DMS53 treated with DMSO at 0.1 percent for 48 hours (cell line): ENCODE measurements around the gene FCN2.

Source experiments
- DNase-seq: peaks from one replicate; lab custom pipeline; 2025; ENCODE audit not compliant: unreplicated experiment; lab: John Stamatoyannopoulos, UW

Gene FCN2

GRCh38 chr9:134887686-134888602 is 7.3 kb downstream of the FCN2 start:
- DNase-seq: no peak

DNA sequence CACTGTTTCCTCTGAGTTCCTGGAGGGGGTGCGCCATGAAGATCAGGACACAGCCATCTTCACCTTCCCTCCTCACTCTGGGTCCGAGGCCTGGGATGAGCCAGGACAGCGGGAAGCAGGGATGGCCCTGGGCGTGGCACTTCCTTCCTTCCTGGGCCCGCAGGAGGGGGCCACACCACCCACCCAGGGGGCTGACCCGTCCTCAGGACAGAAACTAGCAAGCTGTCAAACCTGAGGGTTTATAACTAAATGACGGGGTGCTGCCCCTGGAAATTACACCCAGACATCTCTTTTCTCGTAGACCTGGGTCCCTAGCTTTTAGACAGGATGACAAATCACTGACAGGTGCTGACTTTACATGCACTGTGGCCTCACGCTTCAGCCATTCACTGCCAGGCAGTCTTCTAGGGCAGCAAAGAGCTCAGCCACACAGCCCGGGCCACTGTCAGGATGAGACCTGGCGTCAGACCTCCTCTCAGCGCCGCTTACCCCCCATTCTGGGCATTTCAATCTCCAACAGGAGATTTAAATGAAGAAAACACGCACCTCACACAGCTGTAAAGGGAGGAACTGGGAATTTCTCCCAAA is 8.1 kb downstream of the FCN2 start:
- no peak for DNase-seq

DNA sequence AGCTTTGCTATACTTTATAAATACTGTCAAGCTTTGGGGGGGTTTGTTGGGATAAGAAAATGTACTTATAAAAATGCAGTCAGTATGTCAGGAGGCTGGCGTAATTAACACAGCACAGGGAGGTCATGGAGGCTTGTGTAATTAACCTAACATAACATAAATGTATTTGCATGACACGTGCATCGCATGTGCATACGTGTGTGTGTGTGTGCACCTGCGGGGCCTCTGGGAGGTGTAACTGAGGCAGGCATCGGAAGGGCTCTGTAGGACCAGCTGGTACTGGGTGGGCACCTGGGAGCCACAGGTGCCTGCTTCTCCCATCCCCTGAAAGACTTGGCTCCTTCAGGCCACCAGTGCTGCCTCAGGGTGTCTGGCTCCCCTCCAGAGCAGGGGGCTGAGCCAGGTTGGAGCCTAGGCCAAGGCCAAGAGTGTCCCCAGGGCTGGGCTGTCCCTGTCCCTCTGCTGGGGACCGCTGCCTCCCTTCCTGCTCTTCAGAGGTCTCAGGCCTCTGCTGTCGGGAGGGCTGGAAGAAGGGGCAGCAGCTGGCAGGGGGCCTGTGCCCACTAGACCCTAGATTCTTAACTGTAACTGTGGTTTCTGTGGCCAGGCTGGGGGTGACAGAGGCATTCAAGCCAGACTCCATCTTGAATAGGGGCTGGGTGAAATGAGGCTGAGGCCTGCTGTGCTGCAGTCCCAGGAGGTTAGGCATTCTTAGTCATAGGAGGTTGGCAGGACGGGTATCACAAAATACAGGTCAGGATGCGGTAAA is 9.0 kb downstream of the FCN2 start:
- no peak for DNase-seq

DNA sequence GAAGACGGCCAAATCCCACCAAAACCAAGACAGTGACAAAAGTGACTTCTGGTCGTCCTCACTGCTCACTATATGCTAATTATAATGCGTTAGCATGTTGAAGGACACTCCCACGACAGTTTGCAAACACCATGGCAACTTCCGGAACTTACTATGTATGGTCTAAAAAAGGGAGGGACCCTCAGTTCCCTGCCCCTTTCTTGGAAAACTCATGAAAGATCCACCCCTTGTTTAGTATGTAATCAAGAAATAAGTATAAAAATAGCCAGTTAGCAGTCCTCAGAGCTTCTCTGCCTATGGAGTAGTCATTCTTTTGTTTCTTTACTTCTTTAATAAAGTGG is 9.5 kb downstream of the FCN2 start:
- DNase-seq: no peak

GRCh38 chr9:134891053-134891452 is 10.4 kb downstream of the FCN2 start:
- DNase-seq: no peak

- DNase-seq: no peak
Measured at GRCh38 chr9:134891713-134892112, 11.1 kb downstream of the FCN2 start.

DNA sequence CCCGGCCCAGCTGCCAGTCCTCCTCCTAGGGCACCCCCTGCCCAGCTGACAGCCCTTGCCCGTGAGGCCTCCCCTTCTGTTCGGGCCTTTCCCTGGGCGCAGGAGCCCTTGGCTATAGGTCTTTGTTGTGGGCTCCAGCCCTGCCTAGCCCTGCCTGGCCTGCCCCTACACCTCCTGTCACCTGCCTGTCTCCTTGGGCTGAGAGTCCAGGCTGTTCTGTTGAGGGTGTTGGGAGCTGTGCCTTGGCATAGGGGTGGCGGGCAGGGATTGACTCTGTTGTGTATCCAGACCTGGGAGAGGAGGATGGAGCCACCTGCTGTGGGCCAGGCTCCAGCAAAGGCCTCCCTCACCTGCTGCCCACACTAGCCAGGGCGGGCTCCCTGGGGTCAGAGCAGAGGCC is 11.6 kb downstream of the FCN2 start:
- no peak for DNase-seq

GRCh38 chr9:134892820-134893420 is 12.3 kb downstream of the FCN2 start:
- DNase-seq: no peak

GRCh38 chr9:134894136-134894860 is 13.7 kb downstream of the FCN2 start:
- no peak for DNase-seq

- DNase-seq: no peak
Measured at GRCh38 chr9:134895097-134895496, 14.5 kb downstream of the FCN2 start.

- no peak for DNase-seq
Measured at GRCh38 chr9:134895567-134895907, 14.9 kb downstream of the FCN2 start.

- DNase-seq: no peak
Measured at GRCh38 chr9:134895908-134896833, 15.6 kb downstream of the FCN2 start.

DNA sequence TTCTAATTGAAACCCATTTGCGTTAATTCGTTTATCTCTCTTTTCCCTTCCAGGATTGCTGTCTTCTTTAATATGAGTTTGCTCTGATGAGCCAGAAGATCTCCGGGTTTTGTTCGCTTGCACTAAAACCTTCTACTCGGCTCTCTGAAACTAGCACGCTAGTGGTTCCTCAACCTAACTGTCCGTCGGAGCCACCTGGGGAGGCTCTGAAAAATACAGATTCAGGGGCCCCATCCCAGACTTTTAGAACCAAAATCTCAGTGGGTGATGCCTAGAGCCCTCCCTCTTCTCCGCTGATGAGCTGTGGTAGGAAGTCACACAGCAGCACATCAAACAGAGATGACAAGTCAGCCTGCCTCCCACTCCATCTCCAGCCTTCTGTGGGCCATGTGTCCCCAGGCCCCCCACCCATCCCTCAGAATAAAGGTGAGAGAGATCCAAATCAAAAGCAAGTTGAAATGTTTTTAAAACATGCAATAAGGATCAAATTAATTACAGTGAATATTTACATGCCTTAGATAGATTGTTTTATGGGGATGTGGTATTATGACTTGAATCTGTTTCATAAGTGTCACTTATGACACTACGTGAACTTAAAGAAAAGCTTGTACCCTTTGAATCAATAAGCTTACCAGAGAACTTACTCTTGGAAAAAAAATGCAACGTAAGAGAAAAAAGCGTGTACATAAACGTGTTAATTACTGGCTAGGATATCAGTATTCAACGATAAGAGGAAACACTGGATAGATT is 16.4 kb downstream of the FCN2 start:
- no peak for DNase-seq

- no peak for DNase-seq
Measured at GRCh38 chr9:134897584-134898170, 17.1 kb downstream of the FCN2 start.

DNA sequence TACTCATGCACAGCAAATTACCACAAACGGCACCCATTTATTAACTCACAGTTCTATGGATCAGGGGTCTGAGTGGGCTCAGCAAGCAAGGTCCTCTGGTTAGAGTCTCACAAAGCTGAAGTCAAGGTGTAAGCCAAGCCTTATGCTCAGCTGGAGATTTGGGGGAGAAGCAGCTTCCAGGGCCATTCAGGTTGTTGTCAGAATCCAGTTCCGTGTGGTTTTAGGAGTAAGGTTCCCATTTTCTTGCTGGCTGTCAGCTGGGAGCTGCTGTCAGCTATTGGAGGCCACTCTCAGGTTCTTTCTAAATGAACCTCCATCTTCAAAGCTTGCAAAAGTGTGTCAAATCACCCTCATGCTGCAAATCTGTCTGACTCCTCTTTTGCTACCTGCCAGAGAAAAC is 17.7 kb downstream of the FCN2 start:
- DNase-seq: no peak

DNA sequence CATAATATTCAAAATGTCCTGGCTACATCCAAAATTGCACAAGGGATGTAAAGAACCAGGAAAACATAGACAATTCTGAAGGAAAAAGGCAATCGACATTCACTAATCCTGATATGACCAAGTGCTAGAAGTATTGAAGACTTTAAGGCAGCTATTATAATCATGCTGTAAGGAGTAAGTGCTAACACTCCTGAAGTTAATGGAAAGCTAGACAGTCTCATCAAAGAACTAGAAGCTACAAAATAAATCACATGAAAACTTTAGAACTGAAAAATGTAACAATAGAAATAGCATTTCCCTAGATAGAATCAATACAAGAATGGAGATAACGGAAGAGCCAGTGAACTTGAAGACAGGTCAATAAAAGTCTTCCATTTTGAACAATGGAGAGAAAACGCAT is 18.6 kb downstream of the FCN2 start:
- DNase-seq: no peak

GRCh38 chr9:134899818-134900217 is 19.2 kb downstream of the FCN2 start:
- DNase-seq: no peak

GRCh38 chr9:134902936-134903335 is 22.3 kb downstream of the FCN2 start:
- DNase-seq: no peak
